ENCODE results near the gene MSH4.

GRCh38 chr1:75950176-75950575 lies 153.5 kb downstream of the MSH4 start:
- TF ChIP-seq CTCF (IDR thresholded peaks at IDR 0.05; ENCODE audit: low read depth, low read length, poor library complexity, severe bottlenecking) (no peak), EZH2phosphoT487 (IDR thresholded peaks at IDR 0.05; ENCODE audit: borderline replicate concordance, low read length) (no peak)

Data from DOHH2 (cell line).